ENCODE data around the gene ASH1L.
"Not testable (repeated sequence)": the region's sequence is repeated elsewhere in the genome, so short reads cannot be mapped to it uniquely, and the experiment has no call there.

Gene ASH1L

GRCh38 chr1:155562581-155563376 is at the start of gene ASH1L:
ASH1L (minus strand) TSS chr1:155562803; CDS start chr1:155521519, 41,284 bp downstream.
- DNase-seq (ENCODE audit: low read depth): peak; percentile 91

- not testable (repeated sequence) for DNase-seq (ENCODE audit: low read depth)
Observed at GRCh38 chr1:155610257-155610647, 47.6 kb upstream of the ASH1L start.

GRCh38 chr1:155609515-155610256 is 47.1 kb upstream of the ASH1L start, which contains the start of gene MSTO1:
MSTO1 (plus strand) TSS chr1:155610218; CDS start chr1:155610249, 31 bp downstream.
- peak; percentile 99 for DNase-seq (ENCODE audit: low read depth)

- DNase-seq (ENCODE audit: low read depth): no peak
Observed at GRCh38 chr1:155608888-155609225, 46.3 kb upstream of the ASH1L start.

- peak; percentile 25 for DNase-seq (ENCODE audit: low read depth)
Observed at GRCh38 chr1:155607708-155608107, 45.1 kb upstream of the ASH1L start.

- not testable (repeated sequence) for DNase-seq (ENCODE audit: low read depth)
Observed at GRCh38 chr1:155599828-155600572, 37.4 kb upstream of the ASH1L start.

- DNase-seq (ENCODE audit: low read depth): peak; percentile 62
Observed at GRCh38 chr1:155598842-155599331, 36.3 kb upstream of the ASH1L start.

GRCh38 chr1:155596864-155597263 is 34.3 kb upstream of the ASH1L start:
- no peak for DNase-seq (ENCODE audit: low read depth)

GRCh38 chr1:155595877-155596474 is 33.4 kb upstream of the ASH1L start:
- not testable (repeated sequence) for DNase-seq (ENCODE audit: low read depth)

- peak; percentile 71 for DNase-seq (ENCODE audit: low read depth)
Observed at GRCh38 chr1:155591770-155592169, 29.2 kb upstream of the ASH1L start.

- not testable (repeated sequence) for DNase-seq (ENCODE audit: low read depth)
Observed at GRCh38 chr1:155590516-155591247, 28.1 kb upstream of the ASH1L start.

- DNase-seq (ENCODE audit: low read depth): not testable (repeated sequence)
Observed at GRCh38 chr1:155589282-155589681, 26.7 kb upstream of the ASH1L start.

- not testable (repeated sequence) for DNase-seq (ENCODE audit: low read depth)
Observed at GRCh38 chr1:155583846-155584245, 21.2 kb upstream of the ASH1L start.

GRCh38 chr1:155575608-155576007 is 13.0 kb upstream of the ASH1L start:
- DNase-seq (ENCODE audit: low read depth): not testable (repeated sequence)

- DNase-seq (ENCODE audit: low read depth): no peak
Observed at GRCh38 chr1:155574077-155574476, 11.5 kb upstream of the ASH1L start.

GRCh38 chr1:155570593-155570990 is 8.0 kb upstream of the ASH1L start:
- DNase-seq (ENCODE audit: low read depth): no peak

- DNase-seq (ENCODE audit: low read depth): peak; percentile 13
Observed at GRCh38 chr1:155569988-155570592, 7.5 kb upstream of the ASH1L start.

GRCh38 chr1:155563377-155564022 is 897 bp upstream of the ASH1L start:
- not testable (repeated sequence) for DNase-seq (ENCODE audit: low read depth)

GRCh38 chr1:155561779-155562580 is 623 bp downstream of the ASH1L start:
- DNase-seq (ENCODE audit: low read depth): not testable (repeated sequence)
